K562 (cell line): Measurements from ENCODE around the gene SMAD3. TPM values are rescaled to one million over a fixed set of nuclear protein-coding genes. Genes with fewer than 3 reads are reported as not detected.

Experiments
- ARID1B ChIP-seq: fragments of 450-650 bp; IDR thresholded peaks from 2 replicates; pipeline ENCODE4 v1.6.1; 2016; ENCODE audit warnings: antibody characterized with exemption, mild to moderate bottlenecking, inconsistent platforms
- DDX20 ChIP-seq: fragments of 450-650 bp; IDR thresholded peaks from 2 replicates; pipeline ENCODE4 v1.6.1; 2016; ENCODE audit warnings: missing genetic modification characterization, low read depth, mild to moderate bottlenecking, missing compliant biosample characterization, moderate library complexity
- ERF ChIP-seq: fragments of 450-650 bp; formaldehyde crosslinking; IDR thresholded peaks from 2 replicates; pipeline ENCODE4 v1.4.0; 2020; ENCODE audit warnings: mild to moderate bottlenecking, mixed read lengths
- ESRRB ChIP-seq: fragments of 250-450 bp; sonication (Bioruptor Pico); IDR thresholded peaks from 2 replicates; pipeline ENCODE4 v1.5.0; 2020; ENCODE audit warnings: mild to moderate bottlenecking, moderate library complexity, borderline replicate concordance
- ILK ChIP-seq: fragments of 450-650 bp; IDR thresholded peaks from 2 replicates; pipeline ENCODE4 v1.6.1; 2016; ENCODE audit warnings: missing genetic modification characterization, low read depth, mild to moderate bottlenecking, missing compliant biosample characterization, moderate library complexity, borderline replicate concordance
- KAT2B ChIP-seq: IDR thresholded peaks from one replicate; pipeline ENCODE4 v1.6.1; 2012; ENCODE audit warnings: low read depth, mild to moderate bottlenecking, control low read depth, inconsistent platforms, low read length, moderate library complexity
- MAX ChIP-seq: sonication (generic); formaldehyde crosslinking; IDR thresholded peaks from 2 replicates; pipeline ENCODE4 v1.9.0; 2022; ENCODE audit warnings: mild to moderate bottlenecking, missing genetic modification reagents
- MYBL2 ChIP-seq, 2 experiments: fragments of 450-650 bp in 1 of 2; sonication (generic) in 1 of 2; formaldehyde crosslinking in 1 of 2; IDR thresholded peaks; 2 replicates each; pipeline versions ENCODE4 v1.6.1 to v1.8.1; 2017 to 2022; ENCODE audit warnings: borderline replicate concordance in 1 of 2, inconsistent platforms in 1 of 2, low read depth in 1 of 2, mild to moderate bottlenecking in 1 of 2, missing genetic modification reagents in 1 of 2, moderate library complexity in 1 of 2
- NR1H2 ChIP-seq: sonication (generic); formaldehyde crosslinking; IDR thresholded peaks from 2 replicates; pipeline ENCODE4 v1.4.0; 2020; ENCODE audit warnings: mild to moderate bottlenecking, missing genetic modification reagents
- PURB ChIP-seq: sonication (generic); formaldehyde crosslinking; IDR thresholded peaks from 2 replicates; pipeline ENCODE4 v1.9.0; 2021; ENCODE audit warnings: low read depth, mild to moderate bottlenecking, missing genetic modification reagents
- RAD51 ChIP-seq: fragments of 450-650 bp; IDR thresholded peaks from 2 replicates; pipeline ENCODE4 v1.7.1; 2016; ENCODE audit warnings: low read depth, mild to moderate bottlenecking, borderline replicate concordance
- SRF ChIP-seq, 2 experiments: fragments of 250-450, 450-650 bp in 1 of 2; sonication (Bioruptor Pico) in 1 of 2; sonication (generic) in 1 of 2; formaldehyde crosslinking; IDR thresholded peaks; 2 replicates each; pipeline versions ENCODE4 v1.5.0 to v1.5.1; 2020 to 2022; ENCODE audit warnings: mild to moderate bottlenecking in 1 of 2, missing genetic modification reagents in 1 of 2
- TEAD4 ChIP-seq, 2 experiments: sonication (generic) in 1 of 2; formaldehyde crosslinking in 1 of 2; IDR thresholded peaks; 2 replicates each; pipeline versions ENCODE4 v1.6.1 to v1.8.0; 2012 to 2022; ENCODE audit warnings: borderline replicate concordance in 1 of 2, inconsistent platforms in 1 of 2, low read length in 1 of 2, mild to moderate bottlenecking in 1 of 2, missing genetic modification reagents in 1 of 2
- ZC3H11A ChIP-seq: IDR thresholded peaks from 2 replicates; pipeline ENCODE4 v1.6.1; 2012; ENCODE audit warnings: low read depth, low read length, improper control_type of control experiment
- ZFPM2 ChIP-seq: fragments of 250-450 bp; sonication (Bioruptor Pico); IDR thresholded peaks from 2 replicates; pipeline ENCODE4 v1.5.1; 2022; ENCODE audit warnings: mild to moderate bottlenecking
- ZNF165 ChIP-seq: fragments of 250-450 bp; sonication (Bioruptor Pico); IDR thresholded peaks from 2 replicates; pipeline ENCODE4 v1.4.0; 2020; ENCODE audit warnings: borderline replicate concordance
- ZNF174 ChIP-seq: fragments of 250-450 bp; sonication (Bioruptor Pico); IDR thresholded peaks from 2 replicates; pipeline ENCODE4 v1.4.0; 2020; ENCODE audit warnings: mild to moderate bottlenecking
- polyA plus RNA-seq, 8 experiments: library from polyadenylated mRNA; depleted of rRNA in 4 of 8; stranded (reverse) in 5 of 8; unstranded in 3 of 8; fragments of >200 nt; fragmentation: Nextera tagmentation in 2 of 8; fragmentation: Illumina TruSeq in 1 of 8; extraction: Ambion mirVana in 2 of 8; extraction: Trizol in 1 of 8; gene quantifications; 2 replicates each; pipeline versions ENCODE4 v1.2.1 to v1.2.3, GENCODE V29; 2011 to 2014; ENCODE audit warnings: inconsistent platforms in 1 of 8, missing spikeins in 1 of 8
- total RNA-seq, 7 experiments: library from RNA; depleted of rRNA in 6 of 7; stranded (reverse); fragments of >200 nt in 6 of 7; fragmentation: Illumina TruSeq in 2 of 7; extraction: Trizol in 2 of 7; gene quantifications; 2 replicates each; pipeline versions ENCODE4 v1.2.1 to v1.2.3, GENCODE V29; 2011 to 2021; ENCODE audit warnings: low replicate concordance in 1 of 7
- TF ChIP-seq, protein P1 (sequence below): fragments of 450-650 bp; formaldehyde crosslinking; conservative IDR thresholded peaks from 2 replicates; pipeline ENCODE4 v1.4.0; 2022; ENCODE audit warnings: mild to moderate bottlenecking, missing genetic modification characterization
- TF ChIP-seq, protein P2 (sequence below), 2 experiments: fragments of 450-650 bp in 1 of 2; sonication (generic) in 1 of 2; formaldehyde crosslinking; conservative IDR thresholded peaks; 2 replicates each; pipeline versions ENCODE4 v1.4.0 to v1.8.1; 2020 to 2022; ENCODE audit warnings: mild to moderate bottlenecking in 1 of 2, missing genetic modification reagents in 1 of 2
- TF ChIP-seq, protein P3 (sequence below): sonication (generic); formaldehyde crosslinking; IDR thresholded peaks from 2 replicates; pipeline ENCODE4 v1.8.0; 2022; ENCODE audit warnings: missing genetic modification reagents, mild to moderate bottlenecking, moderate library complexity, borderline replicate concordance

SMAD3 gene
- total and polyA plus RNA-seq, 9 of the 15 experiments (the other 6 are each of a cell fraction or from before 2014, with no cell fraction given), result 4.3 to 39.2 (median 11.1) TPM

DNA sequence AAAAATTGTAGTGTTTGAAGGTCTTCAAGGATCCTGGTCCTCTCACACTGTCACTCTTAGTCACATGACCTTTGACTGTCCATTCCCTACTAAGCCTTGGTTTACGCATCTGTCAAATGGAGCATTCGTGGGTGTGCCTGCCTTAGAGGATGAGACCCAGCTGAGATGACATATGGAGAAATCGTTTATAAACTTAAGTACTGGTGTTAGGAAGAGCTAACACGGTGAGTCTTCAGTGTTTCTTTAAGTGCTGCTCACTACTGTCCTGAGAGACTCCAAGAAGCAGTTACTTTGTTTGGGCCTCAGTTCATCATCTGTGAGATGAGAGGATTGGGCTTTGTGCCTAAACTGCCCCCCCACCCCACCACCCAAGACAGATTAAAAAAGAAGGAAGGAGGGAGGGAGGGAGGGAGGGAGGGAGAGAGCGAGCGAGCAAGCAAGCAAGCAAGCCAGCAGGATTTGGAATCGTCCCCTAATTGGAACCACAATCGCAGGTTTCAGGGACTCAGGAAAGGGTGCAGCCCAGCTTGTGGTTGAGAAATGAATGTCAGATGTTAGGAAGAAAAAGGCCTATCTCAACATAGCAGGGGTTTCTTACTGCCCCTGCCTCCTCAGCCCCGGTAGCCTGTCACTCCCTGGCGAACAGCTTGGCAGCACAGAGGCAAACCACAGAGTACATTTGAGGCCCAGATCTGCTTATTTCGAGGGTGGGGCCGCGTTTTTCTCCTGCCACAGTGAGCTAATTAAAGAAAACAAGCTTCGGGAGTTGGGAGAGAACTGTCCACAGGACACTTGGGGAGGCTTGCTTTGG lies 32.7 kb downstream of the SMAD3 start (continued):
- TF ChIP-seq ILK (tag) (no peak), SRF (CRISPR knock-in tag; IDR thresholded peaks at IDR 0.05) (no peak), MAX (CRISPR knock-in tag) (peak; percentile 58; the same call in 1 of the 2 replicates), DDX20 (tag) (no peak), ZNF165 (CRISPR knock-in tag) (no peak), MYBL2 (IDR thresholded peaks at IDR 0.05; ENCODE audit: low read depth) (no peak), MYBL2 (CRISPR knock-in tag; IDR thresholded peaks at IDR 0.05; ENCODE audit: borderline replicate concordance) (no peak), PURB (CRISPR knock-in tag) (no peak), TEAD4 (IDR thresholded peaks at IDR 0.05; ENCODE audit: low read length) (peak; percentile 77), TEAD4 (CRISPR knock-in tag; IDR thresholded peaks at IDR 0.05; ENCODE audit: borderline replicate concordance) (no peak), ARID1B (peak; percentile 59), ZC3H11A (no peak), ERF (no peak), RAD51 (peak; percentile 34; the same call in 1 of the 2 replicates), ZFPM2 (CRISPR knock-in tag) (no peak), NR1H2 (CRISPR knock-in tag) (no peak), KAT2B (no peak), ESRRB (CRISPR knock-in tag) (no peak), ZNF174 (no peak)
- TF ChIP-seq, protein P1, sequence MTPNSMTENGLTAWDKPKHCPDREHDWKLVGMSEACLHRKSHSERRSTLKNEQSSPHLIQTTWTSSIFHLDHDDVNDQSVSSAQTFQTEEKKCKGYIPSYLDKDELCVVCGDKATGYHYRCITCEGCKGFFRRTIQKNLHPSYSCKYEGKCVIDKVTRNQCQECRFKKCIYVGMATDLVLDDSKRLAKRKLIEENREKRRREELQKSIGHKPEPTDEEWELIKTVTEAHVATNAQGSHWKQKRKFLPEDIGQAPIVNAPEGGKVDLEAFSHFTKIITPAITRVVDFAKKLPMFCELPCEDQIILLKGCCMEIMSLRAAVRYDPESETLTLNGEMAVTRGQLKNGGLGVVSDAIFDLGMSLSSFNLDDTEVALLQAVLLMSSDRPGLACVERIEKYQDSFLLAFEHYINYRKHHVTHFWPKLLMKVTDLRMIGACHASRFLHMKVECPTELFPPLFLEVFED (CRISPR knock-in tag), result no peak
- TF ChIP-seq, protein P2, sequence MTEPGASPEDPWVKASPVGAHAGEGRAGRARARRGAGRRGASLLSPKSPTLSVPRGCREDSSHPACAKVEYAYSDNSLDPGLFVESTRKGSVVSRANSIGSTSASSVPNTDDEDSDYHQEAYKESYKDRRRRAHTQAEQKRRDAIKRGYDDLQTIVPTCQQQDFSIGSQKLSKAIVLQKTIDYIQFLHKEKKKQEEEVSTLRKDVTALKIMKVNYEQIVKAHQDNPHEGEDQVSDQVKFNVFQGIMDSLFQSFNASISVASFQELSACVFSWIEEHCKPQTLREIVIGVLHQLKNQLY (CRISPR knock-in tag; conservative IDR thresholded peaks at IDR 0.05), result no peak
- TF ChIP-seq, protein P3, sequence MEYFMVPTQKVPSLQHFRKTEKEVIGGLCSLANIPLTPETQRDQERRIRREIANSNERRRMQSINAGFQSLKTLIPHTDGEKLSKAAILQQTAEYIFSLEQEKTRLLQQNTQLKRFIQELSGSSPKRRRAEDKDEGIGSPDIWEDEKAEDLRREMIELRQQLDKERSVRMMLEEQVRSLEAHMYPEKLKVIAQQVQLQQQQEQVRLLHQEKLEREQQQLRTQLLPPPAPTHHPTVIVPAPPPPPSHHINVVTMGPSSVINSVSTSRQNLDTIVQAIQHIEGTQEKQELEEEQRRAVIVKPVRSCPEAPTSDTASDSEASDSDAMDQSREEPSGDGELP (CRISPR knock-in tag), result peak; percentile 71
